ENCODE results near the gene CWC25. TPM values are rescaled to one million over a fixed set of nuclear protein-coding genes. Genes with fewer than 3 reads are reported as not detected.
A peak's percentile ranks its signal among the peaks of the same experiment; 100 is the strongest.

CWC25 gene
- total and polyA plus RNA-seq, 2 of the 13 experiments (the other 11 are each of a cell fraction or from before 2014, with no cell fraction given): 15.6 to 22.7 TPM

GRCh38 chr17:38800237-38800760 lies 24.8 kb downstream of the CWC25 start (continued):
- TF ChIP-seq, protein P1, sequence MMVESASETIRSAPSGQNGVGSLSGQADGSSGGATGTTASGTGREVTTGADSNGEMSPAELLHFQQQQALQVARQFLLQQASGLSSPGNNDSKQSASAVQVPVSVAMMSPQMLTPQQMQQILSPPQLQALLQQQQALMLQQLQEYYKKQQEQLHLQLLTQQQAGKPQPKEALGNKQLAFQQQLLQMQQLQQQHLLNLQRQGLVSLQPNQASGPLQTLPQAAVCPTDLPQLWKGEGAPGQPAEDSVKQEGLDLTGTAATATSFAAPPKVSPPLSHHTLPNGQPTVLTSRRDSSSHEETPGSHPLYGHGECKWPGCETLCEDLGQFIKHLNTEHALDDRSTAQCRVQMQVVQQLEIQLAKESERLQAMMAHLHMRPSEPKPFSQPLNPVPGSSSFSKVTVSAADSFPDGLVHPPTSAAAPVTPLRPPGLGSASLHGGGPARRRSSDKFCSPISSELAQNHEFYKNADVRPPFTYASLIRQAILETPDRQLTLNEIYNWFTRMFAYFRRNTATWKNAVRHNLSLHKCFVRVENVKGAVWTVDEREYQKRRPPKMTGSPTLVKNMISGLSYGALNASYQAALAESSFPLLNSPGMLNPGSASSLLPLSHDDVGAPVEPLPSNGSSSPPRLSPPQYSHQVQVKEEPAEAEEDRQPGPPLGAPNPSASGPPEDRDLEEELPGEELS (CRISPR knock-in tag; IDR thresholded peaks at IDR 0.05): 0 out of 2 replicates have a peak, but pooled peaks have one; percentile 28
- peak; percentile 87; the same call in 1 of the 2 replicates for TF ChIP-seq ZNF33A (CRISPR knock-in tag; IDR thresholded peaks at IDR 0.05; ENCODE audit: borderline replicate concordance)
- no peak for TF ChIP-seq ZNF383 (CRISPR knock-in tag; IDR thresholded peaks at IDR 0.05; ENCODE audit: borderline replicate concordance)
- no peak for TF ChIP-seq RFX3 (CRISPR knock-in tag; IDR thresholded peaks at IDR 0.05)
- no peak for TF ChIP-seq ZNF589 (CRISPR knock-in tag; conservative IDR thresholded peaks at IDR 0.05)
- TF ChIP-seq GTF2F1 (IDR thresholded peaks at IDR 0.05; ENCODE audit: low read length): no peak
- no peak for TF ChIP-seq ZNF282 (IDR thresholded peaks at IDR 0.05; ENCODE audit: partially characterized antibody)
- no peak for TF ChIP-seq TBX3 (IDR thresholded peaks at IDR 0.05; ENCODE audit: borderline replicate concordance)
- TF ChIP-seq, protein P2, sequence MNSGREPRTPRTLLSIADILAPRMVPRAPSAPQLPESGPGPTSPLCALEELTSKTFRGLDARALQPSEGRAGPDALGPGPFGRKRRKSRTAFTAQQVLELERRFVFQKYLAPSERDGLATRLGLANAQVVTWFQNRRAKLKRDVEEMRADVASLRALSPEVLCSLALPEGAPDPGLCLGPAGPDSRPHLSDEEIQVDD (CRISPR knock-in tag; IDR thresholded peaks at IDR 0.05; ENCODE audit: borderline replicate concordance): no peak
- 0 out of 2 replicates have a peak, but pooled peaks have one; percentile 68 for TF ChIP-seq TARDBP (CRISPR knock-in tag; IDR thresholded peaks at IDR 0.05)
- no peak for TF ChIP-seq SNAI1 (CRISPR knock-in tag; IDR thresholded peaks at IDR 0.05; ENCODE audit: borderline replicate concordance)
- TF ChIP-seq KLF12 (CRISPR knock-in tag; IDR thresholded peaks at IDR 0.05; ENCODE audit: borderline replicate concordance): no peak
- TF ChIP-seq SRSF9 (IDR thresholded peaks at IDR 0.05; ENCODE audit: borderline replicate concordance, insufficient read depth, low read depth, low read length, poor library complexity, severe bottlenecking): no peak
- no peak for TF ChIP-seq U2AF1 (optimal IDR thresholded peaks at IDR 0.05; ENCODE audit: low read depth, low read length)
- TF ChIP-seq XBP1 (CRISPR knock-in tag; IDR thresholded peaks at IDR 0.05): no peak
- TF ChIP-seq ZMYM4 (CRISPR knock-in tag; IDR thresholded peaks at IDR 0.05): no peak
- TF ChIP-seq DRAP1 (CRISPR knock-in tag; IDR thresholded peaks at IDR 0.05): no peak
- 0 out of 2 replicates have a peak, but pooled peaks have one; percentile 42 for TF ChIP-seq CHD4 (IDR thresholded peaks at IDR 0.05; ENCODE audit: borderline replicate concordance, low read length)
- TF ChIP-seq, protein P3, sequence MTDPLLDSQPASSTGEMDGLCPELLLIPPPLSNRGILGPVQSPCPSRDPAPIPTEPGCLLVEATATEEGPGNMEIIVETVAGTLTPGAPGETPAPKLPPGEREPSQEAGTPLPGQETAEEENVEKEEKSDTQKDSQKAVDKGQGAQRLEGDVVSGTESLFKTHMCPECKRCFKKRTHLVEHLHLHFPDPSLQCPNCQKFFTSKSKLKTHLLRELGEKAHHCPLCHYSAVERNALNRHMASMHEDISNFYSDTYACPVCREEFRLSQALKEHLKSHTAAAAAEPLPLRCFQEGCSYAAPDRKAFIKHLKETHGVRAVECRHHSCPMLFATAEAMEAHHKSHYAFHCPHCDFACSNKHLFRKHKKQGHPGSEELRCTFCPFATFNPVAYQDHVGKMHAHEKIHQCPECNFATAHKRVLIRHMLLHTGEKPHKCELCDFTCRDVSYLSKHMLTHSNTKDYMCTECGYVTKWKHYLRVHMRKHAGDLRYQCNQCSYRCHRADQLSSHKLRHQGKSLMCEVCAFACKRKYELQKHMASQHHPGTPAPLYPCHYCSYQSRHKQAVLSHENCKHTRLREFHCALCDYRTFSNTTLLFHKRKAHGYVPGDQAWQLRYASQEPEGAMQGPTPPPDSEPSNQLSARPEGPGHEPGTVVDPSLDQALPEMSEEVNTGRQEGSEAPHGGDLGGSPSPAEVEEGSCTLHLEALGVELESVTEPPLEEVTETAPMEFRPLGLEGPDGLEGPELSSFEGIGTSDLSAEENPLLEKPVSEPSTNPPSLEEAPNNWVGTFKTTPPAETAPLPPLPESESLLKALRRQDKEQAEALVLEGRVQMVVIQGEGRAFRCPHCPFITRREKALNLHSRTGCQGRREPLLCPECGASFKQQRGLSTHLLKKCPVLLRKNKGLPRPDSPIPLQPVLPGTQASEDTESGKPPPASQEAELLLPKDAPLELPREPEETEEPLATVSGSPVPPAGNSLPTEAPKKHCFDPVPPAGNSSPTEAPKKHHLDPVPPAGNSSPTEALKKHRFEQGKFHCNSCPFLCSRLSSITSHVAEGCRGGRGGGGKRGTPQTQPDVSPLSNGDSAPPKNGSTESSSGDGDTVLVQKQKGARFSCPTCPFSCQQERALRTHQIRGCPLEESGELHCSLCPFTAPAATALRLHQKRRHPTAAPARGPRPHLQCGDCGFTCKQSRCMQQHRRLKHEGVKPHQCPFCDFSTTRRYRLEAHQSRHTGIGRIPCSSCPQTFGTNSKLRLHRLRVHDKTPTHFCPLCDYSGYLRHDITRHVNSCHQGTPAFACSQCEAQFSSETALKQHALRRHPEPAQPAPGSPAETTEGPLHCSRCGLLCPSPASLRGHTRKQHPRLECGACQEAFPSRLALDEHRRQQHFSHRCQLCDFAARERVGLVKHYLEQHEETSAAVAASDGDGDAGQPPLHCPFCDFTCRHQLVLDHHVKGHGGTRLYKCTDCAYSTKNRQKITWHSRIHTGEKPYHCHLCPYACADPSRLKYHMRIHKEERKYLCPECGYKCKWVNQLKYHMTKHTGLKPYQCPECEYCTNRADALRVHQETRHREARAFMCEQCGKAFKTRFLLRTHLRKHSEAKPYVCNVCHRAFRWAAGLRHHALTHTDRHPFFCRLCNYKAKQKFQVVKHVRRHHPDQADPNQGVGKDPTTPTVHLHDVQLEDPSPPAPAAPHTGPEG (CRISPR knock-in tag; IDR thresholded peaks at IDR 0.05): no peak
- no peak for TF ChIP-seq ZNF251 (CRISPR knock-in tag; IDR thresholded peaks at IDR 0.05)
- TF ChIP-seq NR2F6 (IDR thresholded peaks at IDR 0.05): peak; percentile 66; the same call in 1 of the 2 replicates
- no peak for TF ChIP-seq NR2F6 (CRISPR knock-in tag; IDR thresholded peaks at IDR 0.05)
- no peak for TF ChIP-seq ZFYVE20 (CRISPR knock-in tag; IDR thresholded peaks at IDR 0.05; ENCODE audit: borderline replicate concordance, low read depth)

Measured in HepG2 (cell line).